Ascending aorta (tissue), 2 donors: ENCODE results near the gene SRSF1. TPM values are rescaled to one million over a fixed set of nuclear protein-coding genes. Genes with fewer than 3 reads are reported as not detected.

Experiments used
- DNase-seq, 2 donors: peaks; one replicate each; pipeline ENCODE4 v3.0.0-alpha.2; 2019; ENCODE audit warnings: low spot score in 2 of 2
- H3K27ac ChIP-seq, 2 donors: fragments of 200-600 bp; sonication (generic); one replicate each; pipeline ENCODE4 v1.5.1; 2016 to 2017; ENCODE audit warnings: mild to moderate bottlenecking in 1 of 2
- H3K27me3 ChIP-seq: fragments of 200-600 bp; sonication (generic); one replicate; pipeline ENCODE4 v1.5.1; 2017
- H3K36me3 ChIP-seq, 2 donors: fragments of 200-600 bp; sonication (generic); one replicate each; pipeline ENCODE4 v1.5.1; 2016
- H3K4me1 ChIP-seq, 2 donors: fragments of 200-600 bp; sonication (generic); one replicate each; pipeline ENCODE4 v1.5.1; 2016 to 2017; ENCODE audit warnings: mild to moderate bottlenecking in 1 of 2
- H3K4me3 ChIP-seq, 2 donors: fragments of 200-600 bp; sonication (generic); one replicate each; pipeline ENCODE4 v1.5.1; 2016 to 2017; ENCODE audit warnings: mild to moderate bottlenecking in 1 of 2
- H3K9me3 ChIP-seq, 2 donors: fragments of 200-600 bp; sonication (generic); one replicate each; pipeline ENCODE4 v1.5.1; 2016
- intact Hi-C: fragments of 100-400 bp; cut with DNase I; formaldehyde crosslinking; loops from one replicate; pipeline ENCODE4 v1.15.1; 2023
- total RNA-seq: library from RNA; depleted of rRNA; stranded (reverse); fragments of >200 nt; gene quantifications from one replicate; pipeline ENCODE4 v1.1.0, GENCODE V29; 2016
- TF ChIP-seq, protein P1 (sequence below), 3 experiments: fragments of 200-600 bp in 2 of 3; fragments of 450-650 bp in 1 of 3; sonication (generic) in 2 of 3; IDR thresholded peaks; one replicate each; pipeline ENCODE4 v1.5.1; 2016 to 2019; ENCODE audit warnings: antibody characterized with exemption in 3 of 3, mild to moderate bottlenecking in 1 of 3, moderate library complexity in 1 of 3

The SRSF1 gene
- total RNA-seq, 1 donor from 2014 or later, result 89.4 TPM

DNA sequence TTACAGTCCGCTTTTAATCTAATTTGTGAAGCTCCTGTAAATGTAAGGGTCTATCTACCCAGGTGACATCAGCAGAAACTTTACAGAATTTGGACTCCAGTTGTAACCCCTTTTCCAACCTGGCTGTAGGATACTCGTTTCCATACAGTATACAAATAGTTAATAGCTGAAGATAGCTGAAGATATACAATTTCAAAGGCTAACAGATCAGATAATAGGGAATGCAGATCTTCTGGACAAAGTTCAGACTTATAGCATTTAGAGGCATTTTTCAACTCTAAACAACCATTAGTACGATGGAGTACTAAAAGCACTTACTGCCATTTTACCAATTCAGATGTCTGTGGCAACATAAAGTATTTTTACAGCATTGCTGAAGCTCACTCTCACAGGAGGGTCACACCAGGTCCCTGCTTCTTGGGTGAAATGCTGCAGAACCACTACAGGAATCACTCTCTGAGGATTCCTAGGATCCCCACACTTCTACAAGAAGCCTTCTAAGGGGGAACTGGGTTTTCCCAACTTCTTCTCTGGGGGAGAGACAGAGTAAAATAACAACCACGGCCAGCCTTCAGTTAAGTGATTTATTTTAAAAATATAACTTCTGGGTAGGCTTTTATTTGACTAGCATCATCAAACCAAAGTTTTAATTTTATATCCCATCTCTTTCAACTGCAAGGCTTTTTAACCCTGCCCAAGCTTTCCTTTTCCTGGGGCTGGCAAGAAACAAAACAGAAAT lies 21.9 kb downstream of the SRSF1 start:
- TF ChIP-seq, protein P1, sequence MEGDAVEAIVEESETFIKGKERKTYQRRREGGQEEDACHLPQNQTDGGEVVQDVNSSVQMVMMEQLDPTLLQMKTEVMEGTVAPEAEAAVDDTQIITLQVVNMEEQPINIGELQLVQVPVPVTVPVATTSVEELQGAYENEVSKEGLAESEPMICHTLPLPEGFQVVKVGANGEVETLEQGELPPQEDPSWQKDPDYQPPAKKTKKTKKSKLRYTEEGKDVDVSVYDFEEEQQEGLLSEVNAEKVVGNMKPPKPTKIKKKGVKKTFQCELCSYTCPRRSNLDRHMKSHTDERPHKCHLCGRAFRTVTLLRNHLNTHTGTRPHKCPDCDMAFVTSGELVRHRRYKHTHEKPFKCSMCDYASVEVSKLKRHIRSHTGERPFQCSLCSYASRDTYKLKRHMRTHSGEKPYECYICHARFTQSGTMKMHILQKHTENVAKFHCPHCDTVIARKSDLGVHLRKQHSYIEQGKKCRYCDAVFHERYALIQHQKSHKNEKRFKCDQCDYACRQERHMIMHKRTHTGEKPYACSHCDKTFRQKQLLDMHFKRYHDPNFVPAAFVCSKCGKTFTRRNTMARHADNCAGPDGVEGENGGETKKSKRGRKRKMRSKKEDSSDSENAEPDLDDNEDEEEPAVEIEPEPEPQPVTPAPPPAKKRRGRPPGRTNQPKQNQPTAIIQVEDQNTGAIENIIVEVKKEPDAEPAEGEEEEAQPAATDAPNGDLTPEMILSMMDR (IDR thresholded peaks at IDR 0.05), result no peak
- intact Hi-C loops, result loop anchor here (5.0 kb wide), 1 partner anchor 97 kb away; the partner anchor contains the start of gene DYNLL2
- no peak for DNase-seq
- Histone ChIP-seq H3K27me3 (no peaks in the 10 kb centered on the region), H3K27ac (no peak overlapping the region), H3K9me3 (no peaks in the 10 kb centered on the region), H3K36me3 (peaks cover 17 to 22% of the 10 kb centered on the region in 2 donors), H3K4me3 (peak overlapping the region in 1 of 2 donors; percentile 8), H3K4me1 (peaks cover 0 to 28% of the 10 kb centered on the region in 2 donors)

DNA sequence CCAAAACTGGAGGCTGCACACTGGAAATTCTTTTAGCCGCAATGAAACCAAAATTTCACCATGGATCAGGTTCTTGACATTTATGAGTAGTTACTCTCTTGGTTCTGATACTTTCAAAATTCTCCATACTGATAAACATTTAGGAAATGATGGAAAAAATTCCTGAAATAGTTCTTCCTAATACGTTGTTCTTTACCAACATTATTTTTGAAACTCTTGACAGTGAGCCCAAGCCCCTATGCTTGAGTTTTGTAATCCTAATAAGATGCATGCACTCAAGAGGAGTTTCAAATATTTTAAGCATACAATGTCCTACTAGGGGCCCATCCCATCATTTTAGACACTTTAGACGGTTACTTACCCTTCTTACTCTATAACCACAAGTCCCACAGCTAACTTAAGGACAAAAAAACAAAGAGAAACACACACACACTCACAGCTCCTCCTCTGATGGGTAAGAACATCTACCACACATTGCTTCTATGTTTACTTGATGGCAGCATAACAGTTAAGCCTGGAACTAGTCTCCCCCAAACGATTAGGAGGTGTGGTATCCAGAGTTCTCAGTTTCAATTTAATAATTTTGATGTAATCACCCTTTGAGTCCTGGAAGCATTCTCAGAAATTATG lies 22.7 kb downstream of the SRSF1 start:
- Histone ChIP-seq H3K36me3 (peaks cover 24 to 28% of the 10 kb centered on the region in 2 donors), H3K4me3 (peak overlapping the region in 1 of 2 donors; percentile 8), H3K27me3 (no peaks in the 10 kb centered on the region), H3K4me1 (peaks cover 0 to 28% of the 10 kb centered on the region in 2 donors), H3K27ac (no peak overlapping the region), H3K9me3 (no peaks in the 10 kb centered on the region)
- intact Hi-C loops, result no loop called here
- no peak for DNase-seq
- TF ChIP-seq, protein P1 (IDR thresholded peaks at IDR 0.05), result no peak

DNA sequence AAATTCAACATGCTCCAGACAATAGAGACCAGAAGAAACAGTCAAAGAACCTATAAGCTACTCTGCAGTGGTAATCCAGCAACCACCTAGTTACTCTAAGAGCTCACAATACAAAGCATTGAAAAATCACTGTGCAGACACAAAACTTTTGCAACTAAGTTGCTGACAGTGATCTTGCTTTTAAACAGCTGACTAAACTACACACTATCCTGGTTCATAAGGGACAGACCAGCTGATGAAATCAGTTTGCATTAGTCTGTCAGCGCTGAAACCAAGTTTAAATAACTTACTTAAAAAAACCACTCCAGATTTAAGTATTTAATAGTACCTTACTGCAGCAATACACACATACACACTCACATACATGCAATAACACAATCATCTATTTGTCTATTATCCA lies 23.6 kb downstream of the SRSF1 start:
- no peak for DNase-seq
- intact Hi-C loops, result no loop called here
- Histone ChIP-seq H3K27me3 (no peaks in the 10 kb centered on the region), H3K4me3 (no peak overlapping the region), H3K4me1 (peaks cover 0 to 28% of the 10 kb centered on the region in 2 donors), H3K27ac (no peak overlapping the region), H3K9me3 (no peaks in the 10 kb centered on the region), H3K36me3 (peaks cover 33 to 37% of the 10 kb centered on the region in 2 donors)
- TF ChIP-seq, protein P1 (IDR thresholded peaks at IDR 0.05), result no peak

DNA sequence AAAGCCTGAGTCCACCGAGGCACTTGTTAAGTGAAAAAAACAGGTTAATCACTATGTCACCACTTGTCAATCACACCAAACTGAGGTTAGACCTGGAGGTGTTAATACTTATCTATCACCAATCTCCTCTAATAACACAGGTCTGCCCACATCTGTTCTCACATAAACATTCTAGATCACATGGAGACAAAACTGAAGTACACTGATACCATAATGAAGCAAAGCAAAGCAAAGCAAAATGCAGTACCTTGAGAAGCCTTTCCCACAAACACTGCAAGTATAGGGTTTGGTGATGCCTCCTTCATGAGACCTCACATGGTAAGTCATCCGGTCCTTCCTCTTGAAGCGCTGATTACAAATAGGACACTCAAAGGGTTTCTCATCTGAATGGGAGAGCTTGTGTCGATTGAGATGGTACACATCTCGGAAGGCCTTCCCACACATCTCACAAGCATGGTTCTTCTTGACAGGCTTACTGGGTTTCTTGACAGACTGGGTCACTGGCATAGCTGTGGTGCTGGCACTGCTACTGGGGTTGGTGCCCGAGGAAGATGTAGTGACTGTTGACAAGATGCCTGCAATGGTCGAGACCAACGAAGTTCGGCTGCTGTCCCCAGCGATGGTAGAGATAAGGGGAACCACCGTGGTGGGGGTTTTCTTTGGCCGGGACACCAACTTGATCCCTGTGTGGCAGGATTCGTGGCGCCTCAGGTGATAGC lies 24.4 kb downstream of the SRSF1 start:
- intact Hi-C loops, result no loop called here

DNA sequence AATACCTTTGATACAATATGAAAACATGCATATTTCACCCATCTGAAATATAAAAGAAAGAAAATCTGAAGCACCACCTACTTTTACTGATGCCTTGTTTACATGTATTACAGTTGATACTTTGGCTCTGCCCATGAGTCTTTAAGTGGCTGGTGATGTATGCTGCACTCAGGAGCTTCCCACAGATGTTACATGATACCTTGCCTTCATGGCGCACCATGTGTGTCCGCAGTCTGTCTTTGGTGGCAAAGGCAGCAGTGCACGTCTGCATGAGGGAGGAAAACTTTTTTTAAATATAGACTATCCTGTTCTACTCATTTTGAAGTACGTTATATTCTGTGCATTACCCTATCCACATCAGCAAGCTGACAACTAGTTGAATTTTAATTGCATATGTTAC lies 26.5 kb downstream of the SRSF1 start:
- H3K27ac ChIP-seq, result no peak overlapping the region
- TF ChIP-seq, protein P1 (IDR thresholded peaks at IDR 0.05), result no peak
- H3K27me3 ChIP-seq, result no peaks in the 10 kb centered on the region
- intact Hi-C loops, result no loop called here
- peaks cover 0 to 24% of the 10 kb centered on the region in 2 donors for H3K4me1 ChIP-seq
- H3K4me3 ChIP-seq, result no peak overlapping the region
- H3K36me3 ChIP-seq, result peaks cover 60 to 66% of the 10 kb centered on the region in 2 donors
- DNase-seq, result no peak
- H3K9me3 ChIP-seq, result no peaks in the 10 kb centered on the region

More for the DNA sequence above, 24.4 kb downstream of the SRSF1 start:
- Histone ChIP-seq H3K27me3 (no peaks in the 10 kb centered on the region), H3K4me3 (no peak overlapping the region), H3K27ac (no peak overlapping the region), H3K36me3 (peaks cover 40 to 46% of the 10 kb centered on the region in 2 donors), H3K9me3 (no peaks in the 10 kb centered on the region), H3K4me1 (peaks cover 0 to 28% of the 10 kb centered on the region in 2 donors)
- TF ChIP-seq, protein P1 (IDR thresholded peaks at IDR 0.05), result no peak
- DNase-seq, result no peak
